ENCODE results near the gene TPRKB.
"Not testable (repeated sequence)": the region's sequence is repeated elsewhere in the genome, so short reads cannot be mapped to it uniquely, and the experiment has no call there.

Gene TPRKB

DNA sequence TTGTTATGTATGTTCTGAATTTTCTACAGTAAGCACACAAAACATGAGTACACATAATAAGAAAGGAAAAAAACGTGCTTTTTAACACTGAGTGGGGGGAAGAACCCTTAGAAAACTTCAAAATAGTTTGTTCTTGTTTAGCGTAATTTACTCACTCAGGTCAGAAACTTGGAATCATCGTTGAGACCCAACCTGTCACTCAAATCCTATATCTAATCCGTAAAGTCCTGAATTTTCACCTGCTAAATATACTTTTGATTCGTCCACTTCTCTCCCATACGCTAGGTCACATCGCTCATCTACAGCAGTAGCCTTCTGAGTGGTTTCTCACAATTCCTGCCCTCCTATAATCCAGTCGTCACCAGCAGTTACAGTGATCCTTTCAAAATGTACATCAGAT lies 767 bp downstream of the TPRKB start:
- no peak for DNase-seq

DNA sequence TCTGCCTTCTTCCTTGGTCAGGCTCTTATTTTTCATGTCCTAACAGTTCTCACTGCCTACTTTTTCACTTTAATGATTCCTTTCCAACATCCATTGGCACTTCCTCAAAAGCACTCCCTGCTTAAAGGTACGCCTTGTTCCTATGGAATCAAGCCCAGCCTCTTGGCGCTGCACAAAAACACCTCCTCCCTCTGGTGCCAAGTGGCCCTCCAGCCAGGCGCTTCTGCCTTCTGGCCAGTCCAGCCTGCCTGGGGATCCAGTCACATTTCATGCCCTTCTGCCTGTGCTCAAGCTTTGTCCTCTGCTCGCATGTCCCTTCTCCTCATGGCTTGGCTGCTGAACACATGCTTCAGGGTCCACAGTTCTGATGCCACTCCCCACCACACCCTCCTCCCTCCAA lies 6.3 kb downstream of the TPRKB start:
- DNase-seq, result no peak

DNA sequence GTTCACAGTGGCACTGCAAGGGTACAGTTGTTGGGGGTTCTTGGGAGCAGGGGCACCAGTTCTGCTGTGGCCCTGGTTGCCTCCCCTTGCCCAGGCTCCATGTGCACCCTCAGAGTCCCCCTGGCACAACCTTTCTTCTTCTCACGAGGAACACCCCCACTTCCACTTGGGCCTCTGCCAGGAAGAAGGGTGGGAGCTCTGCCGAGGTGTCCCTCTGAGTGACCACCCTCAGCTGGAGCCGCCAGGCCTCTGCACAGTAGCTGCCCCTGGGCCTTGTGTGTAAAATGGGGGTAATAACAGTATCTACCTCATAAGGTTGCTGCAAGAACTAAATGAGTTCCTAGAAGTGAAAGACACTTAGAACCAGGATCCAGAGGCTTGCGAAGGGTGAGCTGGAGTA lies 8.4 kb downstream of the TPRKB start:
- no peak for DNase-seq

DNA sequence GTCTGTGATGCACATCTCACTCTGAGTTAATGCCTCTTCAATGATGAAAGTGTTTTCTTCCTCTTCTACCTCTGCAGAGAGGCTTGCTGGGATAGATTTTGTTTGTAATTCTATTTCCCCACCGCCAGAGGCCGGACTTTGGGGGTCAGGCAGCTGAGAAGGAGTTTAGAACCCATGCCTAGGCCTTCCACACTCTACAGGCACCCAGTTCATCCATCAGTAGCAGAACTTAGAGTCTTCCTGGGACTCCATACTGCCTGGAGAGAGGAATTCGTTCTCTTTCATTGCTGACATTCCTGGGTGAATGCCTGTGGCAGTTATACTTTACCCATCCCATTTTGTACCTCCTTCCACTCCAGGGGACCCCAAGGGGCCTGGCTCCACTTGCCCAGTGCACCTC lies 9.1 kb downstream of the TPRKB start:
- DNase-seq, result no peak

DNA sequence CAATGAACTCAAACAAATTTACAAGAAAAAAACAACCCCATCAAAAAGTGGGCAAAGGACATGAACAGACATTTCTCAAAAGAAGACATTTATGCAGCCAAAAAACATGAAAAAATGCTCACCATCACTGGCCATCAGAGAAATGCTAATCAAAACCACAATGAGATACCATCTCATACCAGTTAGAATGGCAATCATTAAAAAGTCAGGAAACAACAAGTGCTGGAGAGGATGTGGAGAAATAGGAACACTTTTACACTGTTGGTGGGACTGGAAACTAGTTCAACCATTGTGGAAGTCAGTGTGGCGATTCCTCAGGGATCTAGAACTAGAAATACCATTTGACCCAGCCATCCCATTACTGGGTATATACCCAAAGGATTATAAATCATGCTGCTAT lies 10.5 kb downstream of the TPRKB start:
- DNase-seq, result not testable (repeated sequence)

DNA sequence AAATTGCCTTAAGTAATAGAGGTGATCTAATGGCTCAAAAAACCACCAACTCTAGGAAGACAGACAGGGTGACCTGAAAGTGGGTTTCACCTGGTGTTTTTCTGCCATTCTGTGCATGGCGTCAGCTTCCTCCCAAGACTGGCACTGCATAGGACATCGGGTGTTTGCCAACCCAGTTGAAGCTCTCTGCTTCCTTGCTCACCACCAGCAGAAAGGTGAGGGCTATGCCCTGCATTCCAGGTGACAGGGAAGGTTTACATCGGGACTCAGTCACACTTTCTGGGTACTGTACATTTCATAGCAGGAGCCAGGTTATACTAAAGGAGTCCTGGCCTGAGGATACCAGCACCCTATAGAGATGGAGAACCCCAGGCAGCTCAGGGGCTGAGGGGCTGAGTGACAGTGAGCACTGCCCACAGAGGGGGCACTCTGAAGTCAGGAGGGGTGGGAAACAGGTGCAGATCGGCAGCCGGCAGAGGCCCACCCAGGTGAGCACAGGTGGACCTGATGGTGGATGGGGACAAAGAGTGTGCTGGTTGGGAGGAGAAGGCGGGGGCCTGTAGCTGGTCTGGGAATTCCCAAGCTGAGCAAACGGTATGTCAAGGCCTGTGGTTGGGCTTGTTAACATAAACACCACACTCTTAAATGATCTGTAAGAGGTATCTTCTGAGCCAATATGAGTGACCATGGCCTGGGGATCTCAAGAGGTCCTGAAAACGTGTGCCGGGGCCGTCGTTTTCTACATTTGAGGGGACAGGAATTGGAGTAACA lies 18.1 kb downstream of the TPRKB start:
- DNase-seq, result no peak

DNA sequence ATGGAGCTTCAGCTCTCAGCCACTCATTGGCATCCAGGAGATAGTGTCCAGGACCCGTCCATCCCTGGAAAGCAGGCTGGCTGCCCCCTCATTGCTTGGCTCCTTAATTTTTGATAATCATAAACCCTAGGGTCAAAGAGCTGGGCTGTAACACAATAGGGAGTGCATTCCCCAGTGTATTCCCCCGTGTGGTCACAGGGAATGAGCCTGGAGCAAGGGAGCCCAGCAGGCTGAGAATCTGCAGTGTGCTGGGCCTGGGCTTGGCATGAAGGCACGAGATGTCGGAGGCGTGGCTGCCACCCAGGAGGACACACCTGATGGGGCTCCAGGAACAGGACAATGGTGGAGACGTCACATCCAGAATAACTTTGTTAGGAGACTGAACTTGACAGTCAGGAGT lies 18.7 kb downstream of the TPRKB start:
- no peak for DNase-seq

DNA sequence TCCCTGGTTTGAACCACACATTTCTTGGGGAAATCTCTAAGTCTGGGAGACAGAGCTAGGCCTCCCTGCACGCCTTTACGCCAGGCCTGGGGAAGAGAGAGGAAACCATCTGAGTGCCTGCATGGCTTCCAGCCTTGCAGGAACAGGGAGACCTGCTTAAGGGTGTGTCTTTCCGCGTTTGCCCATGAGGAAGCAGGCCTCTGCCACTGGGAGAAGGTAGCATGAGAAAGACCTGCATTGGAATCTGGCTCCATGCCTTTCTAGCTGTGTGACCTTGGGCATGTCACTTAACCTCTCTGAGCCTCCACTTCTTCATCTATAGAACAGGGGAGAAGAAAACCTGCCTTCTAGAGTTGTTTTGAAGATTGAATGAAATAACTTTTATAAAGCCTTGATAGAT lies 19.4 kb downstream of the TPRKB start:
- not testable (repeated sequence) for DNase-seq

DNA sequence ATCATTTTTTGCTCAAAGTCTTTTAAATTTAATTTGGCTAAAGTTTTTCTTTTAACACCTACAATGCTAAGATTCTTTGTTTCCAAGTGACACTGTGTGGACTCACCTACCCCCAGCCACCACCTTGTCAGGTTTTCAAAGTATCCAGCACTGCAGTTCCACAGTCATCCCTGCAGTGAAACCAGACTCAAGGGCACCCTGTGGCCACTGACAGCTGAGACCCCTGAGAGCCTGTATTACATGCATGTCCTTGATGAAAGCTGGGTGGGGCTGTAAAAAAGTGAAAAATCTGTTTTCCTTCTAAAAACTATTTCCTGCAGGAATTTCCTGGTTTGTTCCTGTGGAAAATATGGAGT lies 19.9 kb downstream of the TPRKB start:
- DNase-seq, result no peak

DNA sequence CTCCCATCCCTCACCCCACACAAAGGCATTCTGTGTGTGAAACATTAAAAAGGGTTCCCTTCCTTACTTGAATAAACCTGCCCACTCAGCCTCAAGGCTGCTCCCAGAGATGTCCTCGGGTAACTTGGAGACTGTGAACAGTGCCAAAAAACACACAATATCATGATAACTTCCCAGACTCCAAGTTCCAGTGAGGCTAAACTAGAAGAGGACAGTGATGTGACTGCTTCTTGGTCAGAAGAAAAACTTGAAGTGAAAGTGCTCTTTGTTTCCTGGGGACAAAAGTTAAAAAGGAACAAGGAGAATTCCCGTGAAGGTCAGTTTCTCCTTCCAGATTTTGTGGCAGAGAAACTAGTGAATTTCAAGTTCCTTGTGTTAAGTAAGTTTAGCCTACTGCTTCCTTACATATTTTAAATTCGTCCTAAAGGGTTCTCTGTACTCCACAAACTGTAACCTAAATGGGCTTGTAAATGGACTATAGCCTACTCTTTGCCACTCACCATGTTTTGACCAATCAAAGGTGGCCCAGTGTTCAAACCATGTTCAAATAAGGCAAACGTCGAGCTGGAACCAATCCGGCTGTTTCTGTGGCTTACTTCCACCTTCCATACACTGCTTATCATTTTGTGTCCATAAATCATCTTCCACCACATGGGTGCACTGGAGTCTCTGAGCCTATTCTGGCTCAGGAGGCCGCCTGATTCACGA lies 20.4 kb downstream of the TPRKB start:
- DNase-seq, result no peak

DNA sequence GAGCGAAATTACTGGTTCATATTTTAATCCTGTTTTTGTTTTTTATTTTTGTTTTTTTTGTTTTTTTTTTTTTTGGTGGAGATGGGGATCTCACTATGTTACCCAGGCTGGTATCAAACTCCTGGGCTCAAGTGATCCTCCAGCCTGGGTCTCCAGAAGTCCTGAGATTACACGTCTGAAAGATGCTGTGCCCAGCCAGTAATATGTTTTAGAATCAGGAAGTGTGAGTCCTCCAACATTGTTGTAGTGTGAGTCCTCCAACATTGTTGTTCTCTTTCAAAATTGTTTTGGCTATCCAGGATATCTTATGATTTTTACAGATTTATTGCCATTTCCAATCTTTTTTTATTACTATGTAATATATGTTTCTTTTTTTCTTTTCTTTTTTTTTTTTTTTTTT lies 23.1 kb downstream of the TPRKB start:
- DNase-seq, result no peak

DNA sequence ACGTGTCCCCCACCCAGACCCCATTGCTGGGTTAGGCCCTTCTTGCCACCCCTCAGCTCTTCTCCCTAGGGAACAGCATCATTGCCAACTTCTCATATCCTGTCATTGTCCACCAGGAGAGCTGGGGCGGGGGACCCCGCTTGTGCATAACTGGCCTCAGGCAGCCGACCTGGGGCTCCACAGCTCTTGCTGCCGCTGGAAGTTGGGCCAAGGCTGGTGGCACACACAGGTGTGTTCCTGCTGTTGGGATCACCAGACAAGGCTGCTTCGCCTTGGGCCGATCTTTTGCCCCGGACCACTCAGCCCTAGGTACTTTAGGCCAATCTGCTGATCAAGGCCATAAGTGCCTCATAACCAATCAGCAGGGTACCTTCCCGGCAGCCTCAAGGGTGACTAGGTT lies 28.6 kb downstream of the TPRKB start:
- no peak for DNase-seq

DNA sequence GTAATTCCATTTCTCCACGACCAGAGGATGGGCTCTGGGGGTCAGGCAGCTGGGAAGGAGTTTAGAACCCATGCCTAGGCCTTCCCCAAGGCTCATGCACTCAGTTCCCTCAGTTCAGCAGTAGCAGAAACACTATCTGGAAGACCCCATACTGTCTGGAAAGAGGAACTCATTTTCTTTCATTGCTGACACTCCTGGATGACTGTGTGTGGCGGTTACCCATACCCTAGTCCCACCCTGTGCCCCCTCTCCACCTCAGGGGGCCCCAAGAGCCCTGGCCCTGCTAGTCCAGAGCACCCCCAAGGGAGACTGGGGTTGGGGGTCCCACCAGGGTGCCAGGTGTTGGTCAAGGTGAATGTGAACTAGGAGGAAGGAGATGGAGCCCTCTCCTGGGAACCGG lies 29.5 kb downstream of the TPRKB start:
- DNase-seq, result no peak

DNA sequence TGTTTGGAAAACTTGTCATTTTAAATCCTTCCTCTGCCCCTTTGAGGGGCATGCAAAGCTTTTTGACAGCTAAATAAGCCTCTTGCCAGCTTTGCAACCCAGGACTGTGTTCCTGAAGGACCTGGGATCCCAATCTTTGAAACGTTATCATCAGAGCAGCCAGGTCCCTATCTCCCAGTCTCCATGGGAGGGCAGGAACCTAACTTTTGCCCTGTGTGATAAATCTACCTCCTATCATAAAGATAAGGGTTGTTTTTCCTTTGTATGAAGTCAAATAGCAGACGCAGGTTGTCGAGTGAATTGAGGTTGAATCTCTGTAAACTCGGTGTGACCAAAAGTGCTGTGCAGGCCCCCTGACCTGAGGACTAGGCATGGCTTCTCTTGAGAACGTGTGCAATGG lies 30.1 kb downstream of the TPRKB start:
- no peak for DNase-seq

DNA sequence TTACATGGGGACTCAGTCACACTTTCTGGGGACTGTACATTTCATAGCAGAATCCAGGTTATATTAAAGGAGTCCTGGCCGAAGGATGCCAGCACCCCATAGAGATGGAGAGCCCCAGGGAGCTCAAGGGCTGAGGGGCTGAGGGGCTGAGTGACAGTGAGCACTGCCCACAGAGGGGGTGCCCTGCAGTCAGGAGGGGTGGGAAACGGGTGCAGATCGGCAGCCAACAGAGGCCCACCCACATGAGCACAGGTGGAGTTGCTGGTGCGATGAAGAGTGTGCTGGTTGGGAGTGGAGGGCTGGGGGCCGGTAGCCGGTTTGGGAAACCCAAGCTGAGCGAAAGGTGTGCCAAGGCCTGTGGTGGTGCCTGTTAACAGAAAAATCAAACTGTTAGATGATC lies 32.1 kb downstream of the TPRKB start:
- no peak for DNase-seq

DNA sequence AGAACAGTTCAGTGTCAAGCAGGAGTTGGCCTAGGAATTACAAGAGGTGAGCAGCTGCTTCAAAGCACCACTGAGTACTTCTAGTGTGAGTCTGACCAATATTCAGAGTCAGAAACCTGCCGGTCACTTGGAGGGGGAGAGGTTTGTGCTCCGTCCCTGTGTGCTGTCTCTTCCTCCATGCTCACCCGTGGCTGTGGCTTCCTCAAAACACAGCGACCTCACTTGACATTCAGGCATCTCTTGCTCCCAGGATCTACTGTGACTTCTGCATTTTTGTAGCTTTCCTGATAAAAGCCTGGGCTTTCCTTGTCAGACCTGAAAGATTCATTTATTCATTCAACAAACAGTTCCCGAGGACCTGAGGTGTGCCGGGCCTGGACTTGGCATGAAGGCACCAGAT lies 32.9 kb downstream of the TPRKB start:
- no peak for DNase-seq

DNA sequence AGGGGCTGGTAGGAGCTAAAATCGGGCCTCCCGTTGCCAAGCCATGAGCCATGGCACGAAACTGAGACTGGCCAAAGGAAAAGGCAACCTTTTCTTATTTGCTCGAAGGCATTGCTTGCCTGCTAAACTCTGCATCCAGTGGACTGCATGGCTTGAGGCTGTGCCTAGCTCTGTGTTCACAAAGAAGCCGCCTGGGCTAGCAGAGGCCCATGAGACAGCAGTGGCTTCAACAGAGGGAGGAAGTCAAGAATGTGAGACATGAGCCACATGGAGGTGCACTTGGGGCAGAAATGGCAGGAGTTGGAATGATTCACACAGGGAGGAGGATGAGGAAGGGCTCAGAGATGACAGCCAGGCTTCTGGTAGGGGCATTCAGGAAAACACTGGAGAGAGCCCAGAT lies 33.5 kb downstream of the TPRKB start:
- no peak for DNase-seq

DNA sequence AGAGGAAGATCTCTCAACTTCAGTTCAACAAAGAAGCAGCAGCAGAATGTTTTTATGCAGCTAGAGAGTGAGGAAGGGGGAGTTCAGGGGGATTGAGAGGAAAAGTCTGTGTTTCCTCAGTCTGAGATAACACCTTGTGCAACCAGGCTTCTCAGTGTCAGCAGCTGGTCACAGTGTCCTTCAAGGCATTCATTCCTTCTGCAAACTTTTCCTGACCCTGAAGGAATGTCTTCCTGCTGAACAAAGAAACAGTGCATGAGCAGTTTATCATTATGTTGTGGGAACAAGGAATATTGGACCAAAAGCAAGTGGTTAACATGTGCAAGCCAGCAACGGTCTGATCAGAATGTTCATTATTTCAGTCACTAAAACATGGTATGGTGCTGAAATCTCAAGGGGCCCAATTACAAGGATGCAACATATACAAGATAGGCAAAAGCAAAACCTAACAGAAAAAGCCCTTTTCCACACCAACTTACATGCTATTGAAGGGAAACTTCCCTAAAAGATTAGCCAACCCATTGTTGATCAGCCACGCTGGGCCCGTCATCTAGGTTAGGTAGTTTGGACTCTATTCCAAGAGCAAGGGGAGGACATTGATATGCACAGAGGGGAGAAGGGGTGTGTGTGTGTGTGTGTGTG lies 34.2 kb downstream of the TPRKB start:
- not testable (repeated sequence) for DNase-seq

DNA sequence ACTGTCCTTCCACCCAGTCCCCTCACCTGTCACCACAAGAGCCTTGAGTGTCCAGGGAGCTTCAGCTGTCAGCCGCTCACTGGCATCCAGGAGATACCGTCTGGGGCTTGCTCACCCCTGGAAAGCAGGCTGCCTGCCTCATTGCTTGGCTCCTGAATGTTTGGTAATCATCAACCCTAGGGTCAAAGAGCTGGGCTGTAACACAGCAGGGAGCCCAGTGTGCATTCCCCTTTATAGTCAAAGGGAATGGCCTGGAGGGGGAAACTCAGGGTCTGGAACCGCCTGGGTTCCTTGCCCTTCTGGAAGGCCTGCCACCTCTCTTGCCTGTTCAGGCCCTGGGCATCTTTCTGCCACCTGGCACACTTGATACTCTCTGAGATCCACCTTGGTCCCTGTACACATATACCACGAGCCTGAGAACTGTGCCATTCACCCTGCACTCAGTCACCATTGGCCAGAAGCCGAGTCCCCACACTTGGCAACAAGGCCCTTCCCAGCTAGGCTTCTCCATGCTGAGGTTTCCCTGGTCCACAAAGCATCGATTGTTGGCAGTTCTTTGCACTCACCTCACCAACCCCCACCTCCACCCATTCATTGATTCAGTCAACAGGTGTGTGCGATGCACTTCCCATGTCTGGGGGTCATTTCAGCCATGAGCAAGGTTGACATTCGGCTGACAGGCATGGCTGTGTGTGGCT lies 35.0 kb downstream of the TPRKB start:
- DNase-seq, result no peak

DNA sequence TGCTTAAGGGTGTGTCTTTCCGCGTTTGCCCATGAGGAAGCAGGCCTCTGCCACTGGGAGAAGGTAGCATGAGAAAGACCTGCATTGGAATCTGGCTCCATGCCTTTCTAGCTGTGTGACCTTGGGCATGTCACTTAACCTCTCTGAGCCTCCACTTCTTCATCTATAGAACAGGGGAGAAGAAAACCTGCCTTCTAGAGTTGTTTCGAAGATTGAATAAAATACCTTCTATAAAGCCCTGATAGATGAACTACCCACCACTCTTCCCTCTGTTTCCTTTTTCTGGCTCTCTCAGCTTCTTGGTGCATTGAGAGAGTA lies 35.7 kb downstream of the TPRKB start:
- not testable (repeated sequence) for DNase-seq

DNA sequence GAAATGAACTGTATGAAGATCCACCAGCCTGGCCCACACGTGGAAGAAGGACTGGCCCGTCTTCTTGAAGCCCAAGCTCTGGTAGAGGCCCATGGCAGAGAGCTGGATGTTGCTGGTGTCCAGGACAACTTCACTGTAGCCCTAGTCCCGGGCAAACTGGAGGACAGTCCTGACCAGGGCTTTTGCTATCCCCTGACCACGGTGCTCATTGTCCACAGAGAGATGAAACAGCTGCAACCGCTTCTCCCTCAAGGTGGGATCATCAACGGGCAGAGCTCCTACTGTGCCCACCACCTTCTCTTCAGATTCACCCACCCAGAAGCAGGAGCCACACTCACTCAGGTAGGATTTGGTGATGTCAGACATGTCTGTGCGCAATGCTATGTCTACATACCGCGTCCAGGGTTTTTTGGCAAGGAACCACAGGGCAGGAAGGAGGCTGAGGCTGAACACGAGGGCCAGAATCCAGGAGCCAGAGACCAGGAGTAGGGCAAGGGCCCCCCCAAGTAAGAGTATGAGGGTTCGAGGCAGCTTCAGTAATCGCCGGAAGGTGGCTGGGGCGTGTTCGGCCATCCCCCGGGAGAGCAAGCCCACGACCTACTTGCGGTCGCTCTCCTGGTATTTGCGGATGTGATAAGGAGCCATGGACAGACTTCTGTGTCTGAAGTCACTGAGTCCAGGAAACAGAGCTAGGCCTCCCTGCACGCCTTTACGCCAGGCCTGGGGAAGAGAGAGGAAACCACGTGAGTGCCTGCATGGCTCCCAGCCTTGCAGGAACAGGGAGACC lies 36.3 kb downstream of the TPRKB start:
- DNase-seq, result no peak

DNA sequence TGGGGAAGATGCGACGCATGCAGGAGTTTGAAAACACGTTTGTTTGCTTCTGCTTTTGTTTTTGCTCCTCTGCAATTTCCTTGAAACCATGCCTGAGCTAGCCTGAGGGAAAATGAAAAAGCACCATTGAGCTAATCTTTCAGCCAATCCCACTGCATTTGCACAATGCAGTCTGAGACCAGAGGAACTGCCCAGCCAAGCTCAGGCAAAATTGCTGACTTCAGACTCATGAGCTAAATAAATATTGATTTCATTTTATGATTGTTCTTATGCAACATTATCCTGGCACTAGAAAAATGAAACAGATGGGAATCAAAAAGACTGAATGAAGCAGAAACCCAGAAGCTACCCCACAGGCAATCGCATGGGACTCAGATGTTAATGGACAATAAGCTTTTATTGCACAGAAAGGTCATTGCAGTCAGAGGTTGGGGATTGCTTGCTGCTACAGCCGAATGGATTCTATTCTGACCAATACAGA lies 37.0 kb downstream of the TPRKB start:
- no peak for DNase-seq

DNA sequence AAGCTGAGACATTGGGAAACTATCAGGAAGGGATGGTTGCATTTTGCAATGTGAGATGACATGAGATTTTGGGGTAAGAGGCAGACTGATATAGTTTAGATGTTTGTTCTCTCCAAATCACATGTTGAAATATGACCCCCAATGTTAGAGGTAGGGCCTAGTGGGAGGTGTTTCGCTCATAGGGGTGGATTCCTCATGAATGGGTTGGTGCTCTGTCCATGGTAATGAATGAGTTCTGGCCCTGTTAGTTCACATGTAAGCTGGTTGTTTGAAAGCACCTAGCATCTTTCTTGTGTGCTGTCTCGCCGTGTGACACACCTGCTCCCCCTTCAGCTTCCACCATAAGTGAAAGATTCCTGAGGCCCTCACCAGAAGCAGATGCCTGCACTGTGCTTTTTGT lies 37.7 kb downstream of the TPRKB start:
- DNase-seq, result no peak
